MG63 (cell line): ENCODE measurements around the gene KIR3DL1. TPM values are rescaled to one million over a fixed set of nuclear protein-coding genes. Genes with fewer than 3 reads are reported as not detected.
"Not testable (repeated sequence)": the region's sequence is repeated elsewhere in the genome, so short reads cannot be mapped to it uniquely, and the experiment has no call there.

Experiments
- DNase-seq: peaks from one replicate; pipeline ENCODE4 v3.0.0-alpha.2; 2020
- H3K27me3 ChIP-seq: fragments of 250-450 bp; sonication (Bioruptor Pico); 2 replicates; pipeline ENCODE4 v1.5.1; 2020; ENCODE audit warnings: mild to moderate bottlenecking, moderate library complexity
- H3K36me3 ChIP-seq: fragments of 250-450 bp; sonication (Bioruptor Pico); 2 replicates; pipeline ENCODE4 v1.5.1; 2020; ENCODE audit warnings: mild to moderate bottlenecking, moderate library complexity
- H3K4me3 ChIP-seq: fragments of 250-450 bp; sonication (Bioruptor Pico); 2 replicates; pipeline ENCODE4 v1.5.1; 2020; ENCODE audit warnings: mild to moderate bottlenecking, moderate library complexity
- H3K9me3 ChIP-seq: fragments of 250-450 bp; sonication (Bioruptor Pico); 2 replicates; pipeline ENCODE4 v1.5.1; 2020; ENCODE audit warnings: mild to moderate bottlenecking, moderate library complexity
- total RNA-seq: library from RNA; depleted of rRNA; stranded (reverse); fragments of >200 nt; shearing (Covaris generic); gene quantifications from 2 replicates; pipeline ENCODE4 v1.2.3, GENCODE V29; 2014; ENCODE audit warnings: low replicate concordance

The KIR3DL1 gene
- total RNA-seq, 1 experiment from 2014 or later, result not detected

- Histone ChIP-seq H3K9me3 (no peaks in the 10 kb centered on the region), H3K36me3 (no peaks in the 10 kb centered on the region), H3K4me3 (no peak overlapping the region), H3K27me3 (no peaks in the 10 kb centered on the region)
- DNase-seq, result no peak
Observed at GRCh38 chr19:54804101-54804500, 12.2 kb upstream of the KIR3DL1 start.

GRCh38 chr19:54804571-54804970, 11.7 kb upstream of the KIR3DL1 start:
- Histone ChIP-seq H3K36me3 (no peaks in the 10 kb centered on the region), H3K9me3 (no peaks in the 10 kb centered on the region), H3K4me3 (no peak overlapping the region), H3K27me3 (no peaks in the 10 kb centered on the region)
- no peak for DNase-seq

- Histone ChIP-seq H3K9me3 (no peaks in the 10 kb centered on the region), H3K36me3 (no peaks in the 10 kb centered on the region), H3K27me3 (no peaks in the 10 kb centered on the region), H3K4me3 (no peak overlapping the region)
- DNase-seq, result no peak
Observed at GRCh38 chr19:54805665-54806515, 10.4 kb upstream of the KIR3DL1 start.

- no peak overlapping the region for H3K4me3 ChIP-seq
- no peaks in the 10 kb centered on the region for H3K9me3 ChIP-seq
- no peaks in the 10 kb centered on the region for H3K36me3 ChIP-seq
- H3K27me3 ChIP-seq, result no peaks in the 10 kb centered on the region
- DNase-seq, result no peak
Observed at GRCh38 chr19:54806516-54806838, 9.8 kb upstream of the KIR3DL1 start.

GRCh38 chr19:54814571-54814970, 1.7 kb upstream of the KIR3DL1 start:
- H3K4me3 ChIP-seq, H3K9me3 ChIP-seq, H3K36me3 ChIP-seq, H3K27me3 ChIP-seq: not testable (repeated sequence)
- DNase-seq, result peak; percentile 19

- H3K36me3 ChIP-seq, result no peaks in the 10 kb centered on the region
- DNase-seq, result no peak
- H3K9me3 ChIP-seq, result no peaks in the 10 kb centered on the region
- H3K27me3 ChIP-seq, result no peaks in the 10 kb centered on the region
- H3K4me3 ChIP-seq, result no peak overlapping the region
Observed at GRCh38 chr19:54817670-54818536, 1.6 kb downstream of the KIR3DL1 start.

- not testable (repeated sequence) for DNase-seq, H3K4me3 ChIP-seq, H3K9me3 ChIP-seq, H3K36me3 ChIP-seq, H3K27me3 ChIP-seq
Observed at GRCh38 chr19:54824416-54824815, 8.1 kb downstream of the KIR3DL1 start.

- H3K27me3 ChIP-seq, H3K36me3 ChIP-seq, H3K9me3 ChIP-seq, H3K4me3 ChIP-seq: not testable (repeated sequence)
- DNase-seq, result peak; percentile 87
Observed at GRCh38 chr19:54825326-54825725, 9.1 kb downstream of the KIR3DL1 start.

- H3K9me3 ChIP-seq, H3K36me3 ChIP-seq, H3K4me3 ChIP-seq, H3K27me3 ChIP-seq, DNase-seq: not testable (repeated sequence)
Observed at GRCh38 chr19:54828064-54828463, 11.8 kb downstream of the KIR3DL1 start.

- H3K27me3 ChIP-seq, H3K9me3 ChIP-seq, H3K36me3 ChIP-seq, H3K4me3 ChIP-seq, DNase-seq: not testable (repeated sequence)
Observed at GRCh38 chr19:54832496-54832895, 16.2 kb downstream of the KIR3DL1 start, which contains the start of gene KIR2DS4. TSS of gene KIR2DS4 (plus strand) at chr19:54832676.

GRCh38 chr19:54835126-54835525, 18.9 kb downstream of the KIR3DL1 start:
- not testable (repeated sequence) for H3K36me3 ChIP-seq, H3K4me3 ChIP-seq, H3K9me3 ChIP-seq, DNase-seq, H3K27me3 ChIP-seq

- H3K27me3 ChIP-seq, DNase-seq, H3K4me3 ChIP-seq, H3K9me3 ChIP-seq, H3K36me3 ChIP-seq: not testable (repeated sequence)
Observed at GRCh38 chr19:54837522-54837921, 21.3 kb downstream of the KIR3DL1 start.

- DNase-seq, result peak; percentile 73
- not testable (repeated sequence) for H3K4me3 ChIP-seq, H3K27me3 ChIP-seq, H3K36me3 ChIP-seq, H3K9me3 ChIP-seq
Observed at GRCh38 chr19:54843171-54843570, 26.9 kb downstream of the KIR3DL1 start.

GRCh38 chr19:54850061-54850640, 33.9 kb downstream of the KIR3DL1 start, which contains the start of gene KIR3DL2:
TSS of gene KIR3DL2 (plus strand) at chr19:54850443. CDS start at chr19:54850476, 33 bp downstream.
- not testable (repeated sequence) for DNase-seq, H3K36me3 ChIP-seq, H3K4me3 ChIP-seq, H3K9me3 ChIP-seq, H3K27me3 ChIP-seq

GRCh38 chr19:54850930-54851329, 34.7 kb downstream of the KIR3DL1 start:
- no peak for DNase-seq
- no peak overlapping the region for H3K4me3 ChIP-seq
- H3K36me3 ChIP-seq, result no peaks in the 10 kb centered on the region
- no peaks in the 10 kb centered on the region for H3K27me3 ChIP-seq
- no peaks in the 10 kb centered on the region; the same call in 1 of the 2 replicates for H3K9me3 ChIP-seq

- Histone ChIP-seq H3K36me3 (no peaks in the 10 kb centered on the region), H3K4me3 (no peak overlapping the region), H3K27me3 (no peaks in the 10 kb centered on the region), H3K9me3 (no peaks in the 10 kb centered on the region; the same call in 1 of the 2 replicates)
- DNase-seq, result no peak
Observed at GRCh38 chr19:54851353-54851752, 35.1 kb downstream of the KIR3DL1 start.

GRCh38 chr19:54855241-54855640, 39.0 kb downstream of the KIR3DL1 start:
- not testable (repeated sequence) for H3K4me3 ChIP-seq, H3K9me3 ChIP-seq, H3K36me3 ChIP-seq, H3K27me3 ChIP-seq, DNase-seq
